HG02981 (cell line): ENCODE data around the gene ZNF668.
A peak's percentile ranks its signal among the peaks of the same experiment; 100 is the strongest.

Source experiments
- ATAC-seq: cut with Tn5 transposase; IDR thresholded peaks from one replicate; pipeline ENCODE4 v1.9.1; 2021; ENCODE audit warnings: mild to moderate bottlenecking, moderate library complexity; ENCODE audit not compliant: unreplicated experiment

ZNF668 gene

GRCh38 chr16:31081428-31082351 lies 7.7 kb upstream of the ZNF668 start:
- ATAC-seq: no peak

GRCh38 chr16:31080756-31081419 lies 6.8 kb upstream of the ZNF668 start:
- no peak for ATAC-seq

GRCh38 chr16:31080035-31080629 lies 6.1 kb upstream of the ZNF668 start:
- no peak for ATAC-seq

GRCh38 chr16:31079342-31079944 lies 5.4 kb upstream of the ZNF668 start:
- no peak for ATAC-seq

GRCh38 chr16:31078597-31079341 lies 4.7 kb upstream of the ZNF668 start:
- ATAC-seq: no peak

- ATAC-seq: no peak
Measured at GRCh38 chr16:31077592-31078396, 3.8 kb upstream of the ZNF668 start.

- ATAC-seq: no peak
Measured at GRCh38 chr16:31077024-31077423, 3.0 kb upstream of the ZNF668 start.

GRCh38 chr16:31076319-31076718 lies 2.3 kb upstream of the ZNF668 start:
- no peak for ATAC-seq

- no peak for ATAC-seq
Measured at GRCh38 chr16:31074814-31075183, 759 bp upstream of the ZNF668 start.

GRCh38 chr16:31073142-31073969 lies 684 bp downstream of the ZNF668 start:
- peak; percentile 46 for ATAC-seq

- ATAC-seq: no peak
Measured at GRCh38 chr16:31072540-31073141, 1.4 kb downstream of the ZNF668 start.

- ATAC-seq: no peak
Measured at GRCh38 chr16:31071861-31072260, 2.2 kb downstream of the ZNF668 start.

- ATAC-seq: no peak
Measured at GRCh38 chr16:31067342-31067741, 6.7 kb downstream of the ZNF668 start.

GRCh38 chr16:31064882-31065461 lies 9.1 kb downstream of the ZNF668 start:
- no peak for ATAC-seq

- no peak for ATAC-seq
Measured at GRCh38 chr16:31063843-31064611, 10.0 kb downstream of the ZNF668 start.

- ATAC-seq: no peak
Measured at GRCh38 chr16:31063495-31063842, 10.6 kb downstream of the ZNF668 start.

GRCh38 chr16:31061813-31062440 lies 12.1 kb downstream of the ZNF668 start:
- ATAC-seq: no peak
